ENCODE measurements around the gene RANBP10.

GRCh38 chr16:67703626-67704025 lies 102.7 kb downstream of the RANBP10 start:
- no peak for TF ChIP-seq NFIC (IDR thresholded peaks at IDR 0.05; ENCODE audit: low read length)
- TF ChIP-seq RAD21 (CRISPR knock-in tag; IDR thresholded peaks at IDR 0.05) = no peak
- no peak for TF ChIP-seq HDAC6 (IDR thresholded peaks at IDR 0.05; ENCODE audit: low read depth, low read length)
- TF ChIP-seq EED (CRISPR knock-in tag; IDR thresholded peaks at IDR 0.05) = no peak
- no peak for TF ChIP-seq PRDM15 (CRISPR knock-in tag; IDR thresholded peaks at IDR 0.05)

Measured in HepG2 (cell line).